OCI-LY7 (cell line): ENCODE results near the gene DBN1. TPM values are rescaled to one million over a fixed set of nuclear protein-coding genes. Genes with fewer than 3 reads are reported as not detected.

Experiments used
- Bru-seq: library from RNA; stranded (reverse); fragments of 400-500 nt; gene quantifications from one replicate; lab custom pipeline; 2021; lab: Mats Ljungman, UMichigan
- BruChase-seq, 2 experiments: library from RNA; stranded (reverse); fragments of 400-500 nt; gene quantifications; one replicate each; lab custom pipeline; 2021; lab: Mats Ljungman, UMichigan
- BruUV-seq: library from RNA; stranded (reverse); fragments of 400-500 nt; replicated peaks from 2 replicates; lab custom pipeline; 2021; lab: Mats Ljungman, UMichigan
- CTCF ChIA-PET: fragments of 300-600 bp; sonication (Branson Sonifier 250); formaldehyde crosslinking; loops from one replicate; lab custom pipeline; 2022; ENCODE audit warnings: antibody characterized with exemption; ENCODE audit not compliant: unreplicated experiment; lab: Charles Lee
- POLR2A ChIA-PET: fragments of 300-600 bp; sonication (Branson Sonifier 250); formaldehyde crosslinking; loops from one replicate; lab custom pipeline; 2022; ENCODE audit warnings: antibody characterized with exemption; lab: Charles Lee
- DNase-seq: peaks from one replicate; pipeline ENCODE4 v3.0.0-alpha.2; 2015; ENCODE audit warnings: low spot score
- H2AFZ ChIP-seq: fragments of 200-600 bp; sonication (generic), shearing (Covaris generic); 2 replicates; pipeline ENCODE4 v1.6.1; 2014; ENCODE audit warnings: mild to moderate bottlenecking, antibody characterized with exemption, low read length, moderate library complexity
- H3K27ac ChIP-seq: fragments of 200-600 bp; sonication (generic); 2 replicates; pipeline ENCODE4 v1.5.1; 2014; ENCODE audit warnings: mixed run types, low read depth, mild to moderate bottlenecking, moderate library complexity, low read length, inconsistent platforms; ENCODE audit not compliant: poor library complexity, severe bottlenecking
- H3K36me3 ChIP-seq: fragments of 200-600 bp; sonication (generic); 2 replicates; pipeline ENCODE4 v1.6.1; 2014; ENCODE audit warnings: mild to moderate bottlenecking, antibody characterized with exemption, low read length, moderate library complexity, mixed read lengths; ENCODE audit not compliant: insufficient read depth
- H3K4me1 ChIP-seq: fragments of 200-600 bp; sonication (generic); 2 replicates; pipeline ENCODE4 v1.5.1; 2014; ENCODE audit warnings: mild to moderate bottlenecking, low read length; ENCODE audit not compliant: insufficient read depth, poor library complexity, severe bottlenecking
- H3K4me2 ChIP-seq: fragments of 200-600 bp; sonication (generic); 2 replicates; pipeline ENCODE4 v1.6.1; 2014; ENCODE audit warnings: mild to moderate bottlenecking, low read length
- H3K4me3 ChIP-seq: fragments of 200-600 bp; sonication (generic); 2 replicates; pipeline ENCODE4 v1.5.1; 2014; ENCODE audit warnings: mild to moderate bottlenecking, low read depth, low read length; ENCODE audit not compliant: poor library complexity, severe bottlenecking
- H3K79me2 ChIP-seq: fragments of 200-600 bp; sonication (generic); 2 replicates; pipeline ENCODE4 v1.6.1; 2016; ENCODE audit warnings: low read depth, mild to moderate bottlenecking, low read length, moderate library complexity, mixed read lengths; ENCODE audit not compliant: insufficient read depth
- H3K9me2 ChIP-seq: fragments of 200-600 bp; sonication (generic); 2 replicates; pipeline ENCODE4 v1.6.1; 2016; ENCODE audit warnings: mild to moderate bottlenecking, low read length, mixed read lengths; ENCODE audit not compliant: insufficient read depth
- H3K9me3 ChIP-seq: fragments of 200-600 bp; sonication (generic); 2 replicates; pipeline ENCODE4 v1.6.1; 2014; ENCODE audit warnings: mild to moderate bottlenecking, mixed run types, low read length, mixed read lengths
- H4K20me1 ChIP-seq: fragments of 200-600 bp; sonication (generic); 2 replicates; pipeline ENCODE4 v1.6.1; 2014; ENCODE audit warnings: mild to moderate bottlenecking, antibody characterized with exemption, low read length, moderate library complexity, mixed read lengths; ENCODE audit not compliant: insufficient read depth
- CTCF ChIP-seq: fragments of 200-600 bp; sonication (generic); conservative IDR thresholded peaks from 2 replicates; pipeline ENCODE4 v1.5.1; 2014; ENCODE audit warnings: mild to moderate bottlenecking, antibody characterized with exemption, low read length, moderate library complexity, mixed read lengths
- EZH2phosphoT487 ChIP-seq: fragments of 200-600 bp; sonication (generic); IDR thresholded peaks from 2 replicates; pipeline ENCODE4 v1.6.1; 2018; ENCODE audit warnings: low read depth, borderline replicate concordance, mild to moderate bottlenecking, mixed run types, antibody characterized with exemption, low read length, moderate library complexity, mixed read lengths
- intact Hi-C: fragments of 100-400 bp; cut with micrococcal nuclease; formaldehyde crosslinking; loops from one replicate; pipeline ENCODE4 v1.10.0; 2022; ENCODE audit not compliant: unreplicated experiment
- long read RNA-seq: library from polyadenylated mRNA; stranded (forward); transcript quantifications from one replicate; pipeline ENCODE4 v2.0.0, GENCODE V29; 2022
- total RNA-seq, 2 experiments: library from RNA; depleted of rRNA in 1 of 2; stranded (reverse); fragments of >200 nt in 1 of 2; shearing (Covaris generic) in 1 of 2; gene quantifications; 2 replicates each; pipeline ENCODE4 v1.2.3, GENCODE V29; 2014 to 2022

DBN1 gene
- 11.7 and 17.4 TPM in 2 replicates for total RNA-seq (2014; rRNA removed; shearing (Covaris generic))
- 21.3 and 22.0 TPM in 2 replicates for total RNA-seq (2022)
- Bru-seq, nascent RNA = percentile 38 among the genes with signal in this experiment
- BruChase-seq, experiment 1, labeled RNA remaining after a 6-hour chase = percentile 47 among the genes with signal in this experiment
- BruChase-seq, experiment 2, labeled RNA remaining after a 2-hour chase = percentile 46 among the genes with signal in this experiment
- long read RNA-seq, transcript DBN1-202 (14 exons, 2,995 nt) = major isoform, 23 of 30 reads
- long read RNA-seq, partial matches to known transcripts = 1 of 30 reads
- long read RNA-seq, other reads (novel, unspliced or antisense) = 6 of 30 reads

- H2AFZ ChIP-seq = no peak within 1 kb of the TSS
- TF ChIP-seq EZH2phosphoT487 = no peak
- TF ChIP-seq CTCF = no peak
- DNase-seq = peak; percentile 40
- no peaks in the 10 kb centered on the region for H4K20me1 ChIP-seq
- H3K79me2 ChIP-seq = no peaks in the 10 kb centered on the region
- H3K4me2 ChIP-seq = peak within 1 kb of the TSS; percentile 67
- H3K4me1 ChIP-seq = peaks cover 10% of the 10 kb centered on the region
- peak within 1 kb of the TSS; percentile 65 for H3K4me3 ChIP-seq
- POLR2A ChIA-PET = no interaction called here
- intact Hi-C loops = no loop called here
- no TSS peak for BruUV-seq
- H3K9me3 ChIP-seq = no peaks in the 10 kb centered on the region
- no peaks in the 10 kb centered on the region for H3K9me2 ChIP-seq
- no peaks in the 10 kb centered on the region for H3K36me3 ChIP-seq
- peak within 1 kb of the TSS; percentile 0 for H3K27ac ChIP-seq
- CTCF ChIA-PET = interaction anchor here (0.5 kb wide), 1 partner anchor 21 kb away, joined by 3 read pairs; no protein-coding TSS in a partner anchor
Measured at GRCh38 chr5:177473443-177474001, at the start of gene DBN1. TSS of gene DBN1 (minus strand) at chr5:177473634. CDS start at chr5:177473521, 113 bp downstream.

- Histone ChIP-seq H3K9me3 (no peaks in the 10 kb centered on the region), H3K27ac (peak overlapping the region; percentile 55), H2AFZ (no peak overlapping the region), H3K4me1 (peaks cover 30% of the 10 kb centered on the region), H4K20me1 (no peaks in the 10 kb centered on the region), H3K4me2 (peak overlapping the region; percentile 60), H3K79me2 (peaks cover 24% of the 10 kb centered on the region), H3K36me3 (peaks cover 69% of the 10 kb centered on the region), H3K4me3 (peak overlapping the region; percentile 4), H3K9me2 (no peaks in the 10 kb centered on the region)
- ChIA-PET CTCF (interaction anchor here (0.6 to 1.0 kb wide), 2 partner anchors 11 to 118 kb away, joined by 3 to 4 read pairs; partner anchors contain the start of gene DOK3), POLR2A (interaction anchor here (0.7 to 1.7 kb wide), 4 partner anchors 11 to 26 kb away, joined by 3 to 4 read pairs (median 4); partner anchors contain the start of gene DOK3)
- intact Hi-C loops = no loop called here
- TF ChIP-seq EZH2phosphoT487 (no peak), CTCF (peak; percentile 57)
- no TSS peak for BruUV-seq
- DNase-seq = peak; percentile 56
Measured at GRCh38 chr5:177520916-177521513, 47.6 kb upstream of the DBN1 start.
